ENCODE results near the gene SLC52A3.

SLC52A3 gene

GRCh38 chr20:775679-776135, 7.4 kb upstream of the SLC52A3 start:
- no peak for DNase-seq (ENCODE audit: extremely low spot score)
- TF ChIP-seq CTBP1 (IDR thresholded peaks at IDR 0.05; ENCODE audit: borderline replicate concordance) (no peak), HDGF (IDR thresholded peaks at IDR 0.05; ENCODE audit: borderline replicate concordance) (no peak), FOXK2 (IDR thresholded peaks at IDR 0.05) (no peak), FOXA1 (IDR thresholded peaks at IDR 0.05) (no peak), NFRKB (IDR thresholded peaks at IDR 0.05) (no peak), SUZ12 (IDR thresholded peaks at IDR 0.05) (no peak), L3MBTL2 (conservative IDR thresholded peaks at IDR 0.05) (no peak), SP1 (IDR thresholded peaks at IDR 0.05) (no peak), ELF4 (IDR thresholded peaks at IDR 0.05) (no peak), LEF1 (IDR thresholded peaks at IDR 0.05; ENCODE audit: borderline replicate concordance) (no peak), BHLHE40 (IDR thresholded peaks at IDR 0.05; ENCODE audit: borderline replicate concordance) (no peak), TARDBP (IDR thresholded peaks at IDR 0.05) (no peak), ARNT (IDR thresholded peaks at IDR 0.05) (no peak), ZNF384 (IDR thresholded peaks at IDR 0.05) (no peak), FOXM1 (IDR thresholded peaks at IDR 0.05; ENCODE audit: borderline replicate concordance) (no peak), PKNOX1 (IDR thresholded peaks at IDR 0.05) (no peak)
- ChIA-PET CTCF (interaction anchor here (0.6 kb wide), 1 partner anchor 256 kb away, joined by 4 read pairs; no protein-coding TSS in a partner anchor), POLR2A (no interaction called here)

DNA sequence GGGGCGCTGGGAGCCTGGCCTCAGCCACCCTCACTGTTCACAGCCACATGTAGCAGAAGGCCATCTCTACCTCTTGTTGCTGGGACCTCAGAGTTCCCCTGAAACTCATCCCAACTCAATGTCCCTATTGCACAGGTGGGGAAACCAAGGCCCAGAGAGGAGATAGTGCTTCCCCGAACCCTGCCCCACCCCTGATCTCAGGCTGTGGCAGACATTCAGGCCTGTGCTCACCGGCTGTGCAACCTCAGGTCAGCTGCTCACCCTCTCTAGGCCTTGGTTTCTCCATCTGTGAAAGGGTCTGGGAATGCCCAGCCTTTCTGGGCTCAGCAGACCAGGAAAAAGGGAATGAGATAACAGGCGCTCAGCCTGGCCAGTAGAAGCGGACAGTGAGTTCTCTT, 6.4 kb upstream of the SLC52A3 start:
- TF ChIP-seq SUZ12 (IDR thresholded peaks at IDR 0.05) = no peak
- no peak for TF ChIP-seq FOXK2 (IDR thresholded peaks at IDR 0.05)
- TF ChIP-seq HDGF (IDR thresholded peaks at IDR 0.05; ENCODE audit: borderline replicate concordance) = no peak
- no peak for TF ChIP-seq NFRKB (IDR thresholded peaks at IDR 0.05)
- TF ChIP-seq LEF1 (IDR thresholded peaks at IDR 0.05; ENCODE audit: borderline replicate concordance) = no peak
- no peak for TF ChIP-seq ELF4 (IDR thresholded peaks at IDR 0.05)
- TF ChIP-seq ZNF384 (IDR thresholded peaks at IDR 0.05) = no peak
- TF ChIP-seq ARNT (IDR thresholded peaks at IDR 0.05) = no peak
- TF ChIP-seq SP1 (IDR thresholded peaks at IDR 0.05) = no peak
- TF ChIP-seq BHLHE40 (IDR thresholded peaks at IDR 0.05; ENCODE audit: borderline replicate concordance) = no peak
- no peak for TF ChIP-seq L3MBTL2 (conservative IDR thresholded peaks at IDR 0.05)
- no peak for TF ChIP-seq CTBP1 (IDR thresholded peaks at IDR 0.05; ENCODE audit: borderline replicate concordance)
- no peak for TF ChIP-seq TARDBP (IDR thresholded peaks at IDR 0.05)
- no peak for TF ChIP-seq PKNOX1 (IDR thresholded peaks at IDR 0.05)
- no peak for TF ChIP-seq FOXA1 (IDR thresholded peaks at IDR 0.05)
- POLR2A ChIA-PET = no interaction called here
- no peak for DNase-seq (ENCODE audit: extremely low spot score)
- CTCF ChIA-PET = no interaction called here

GRCh38 chr20:774016-774659, 5.8 kb upstream of the SLC52A3 start:
- TF ChIP-seq FOXK2 (IDR thresholded peaks at IDR 0.05) = no peak
- no peak for TF ChIP-seq LEF1 (IDR thresholded peaks at IDR 0.05; ENCODE audit: borderline replicate concordance)
- no peak for TF ChIP-seq L3MBTL2 (conservative IDR thresholded peaks at IDR 0.05)
- no peak for TF ChIP-seq ARNT (IDR thresholded peaks at IDR 0.05)
- TF ChIP-seq FOXM1 (IDR thresholded peaks at IDR 0.05; ENCODE audit: borderline replicate concordance) = no peak
- TF ChIP-seq HDGF (IDR thresholded peaks at IDR 0.05; ENCODE audit: borderline replicate concordance) = no peak
- no peak for TF ChIP-seq FOXA1 (IDR thresholded peaks at IDR 0.05)
- TF ChIP-seq ELF4 (IDR thresholded peaks at IDR 0.05) = no peak
- TF ChIP-seq SP1 (IDR thresholded peaks at IDR 0.05) = no peak
- TF ChIP-seq CTBP1 (IDR thresholded peaks at IDR 0.05; ENCODE audit: borderline replicate concordance) = no peak
- no peak for TF ChIP-seq TARDBP (IDR thresholded peaks at IDR 0.05)
- no peak for TF ChIP-seq ZNF384 (IDR thresholded peaks at IDR 0.05)
- no peak for TF ChIP-seq SUZ12 (IDR thresholded peaks at IDR 0.05)
- no peak for TF ChIP-seq NFRKB (IDR thresholded peaks at IDR 0.05)
- no peak for TF ChIP-seq PKNOX1 (IDR thresholded peaks at IDR 0.05)
- no peak for TF ChIP-seq BHLHE40 (IDR thresholded peaks at IDR 0.05; ENCODE audit: borderline replicate concordance)
- POLR2A ChIA-PET = no interaction called here
- DNase-seq (ENCODE audit: extremely low spot score) = no peak
- CTCF ChIA-PET = interaction anchor here (1.3 kb wide), 1 partner anchor 13 kb away, joined by 5 read pairs; no protein-coding TSS in a partner anchor

DNA sequence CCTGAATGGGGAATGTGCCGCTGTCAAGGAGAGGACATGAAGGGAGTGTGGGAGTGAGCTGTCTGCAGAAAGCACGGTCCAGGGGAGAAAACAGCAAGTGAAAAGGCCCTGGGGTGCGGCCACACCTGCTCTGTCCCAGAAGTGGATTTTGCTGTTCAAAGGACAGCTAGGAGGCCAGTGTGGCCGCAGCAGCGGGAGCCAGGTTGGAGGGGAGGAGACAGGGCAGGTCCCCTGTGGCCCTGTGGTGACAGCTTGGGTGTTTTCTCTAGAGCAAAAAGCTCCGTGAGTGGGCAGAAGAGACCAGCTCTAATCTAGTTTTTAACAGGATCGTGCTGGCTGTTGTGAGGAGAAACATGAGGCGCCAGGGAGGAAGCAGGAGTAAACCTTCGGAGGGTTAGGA, 4.5 kb upstream of the SLC52A3 start:
- ChIA-PET CTCF (interaction anchor here (1.3 kb wide), 1 partner anchor 12 kb away, joined by 5 read pairs; no protein-coding TSS in a partner anchor), POLR2A (no interaction called here)
- TF ChIP-seq CTBP1 (IDR thresholded peaks at IDR 0.05; ENCODE audit: borderline replicate concordance) (no peak), ARNT (IDR thresholded peaks at IDR 0.05) (no peak), ELF4 (IDR thresholded peaks at IDR 0.05) (no peak), TARDBP (IDR thresholded peaks at IDR 0.05) (no peak), FOXA1 (IDR thresholded peaks at IDR 0.05) (no peak), LEF1 (IDR thresholded peaks at IDR 0.05; ENCODE audit: borderline replicate concordance) (no peak), NFRKB (IDR thresholded peaks at IDR 0.05) (no peak), SUZ12 (IDR thresholded peaks at IDR 0.05) (no peak), L3MBTL2 (conservative IDR thresholded peaks at IDR 0.05) (no peak), PKNOX1 (IDR thresholded peaks at IDR 0.05) (no peak), FOXM1 (IDR thresholded peaks at IDR 0.05; ENCODE audit: borderline replicate concordance) (no peak), FOXK2 (IDR thresholded peaks at IDR 0.05) (no peak), BHLHE40 (IDR thresholded peaks at IDR 0.05; ENCODE audit: borderline replicate concordance) (no peak), HDGF (IDR thresholded peaks at IDR 0.05; ENCODE audit: borderline replicate concordance) (no peak), ZNF384 (IDR thresholded peaks at IDR 0.05) (no peak)
- no peak for DNase-seq (ENCODE audit: extremely low spot score)
